Panc1 (cell line): ENCODE measurements around the gene ZNF844. TPM values are rescaled to one million over a fixed set of nuclear protein-coding genes. Genes with fewer than 3 reads are reported as not detected.
A peak's percentile ranks its signal among the peaks of the same experiment; 100 is the strongest.
"Not testable (repeated sequence)": the region's sequence is repeated elsewhere in the genome, so short reads cannot be mapped to it uniquely, and the experiment has no call there.

Source experiments
- ATAC-seq: fragments of 200-7000 bp; cut with Tn5 transposase; 2 replicates; pipeline ENCODE4 v1.9.1; 2020; ENCODE audit warnings: mild to moderate bottlenecking, moderate library complexity
- BruUV-seq: library from RNA; stranded (reverse); fragments of 400-500 nt; replicated peaks from 2 replicates; lab custom pipeline; 2021; lab: Mats Ljungman, UMichigan
- CTCF ChIA-PET: fragments of 300-600 bp; sonication (Branson Sonifier 250); formaldehyde crosslinking; loops from one replicate; lab custom pipeline; 2022; ENCODE audit warnings: antibody characterized with exemption; lab: Charles Lee
- POLR2A ChIA-PET: fragments of 300-600 bp; sonication (Branson Sonifier 250); formaldehyde crosslinking; loops from one replicate; lab custom pipeline; 2022; ENCODE audit warnings: antibody characterized with exemption; lab: Charles Lee
- DNase-seq: peaks from one replicate; pipeline ENCODE4 v3.0.0-alpha.2; 2010; ENCODE audit warnings: low read depth, low spot score
- H3K27ac ChIP-seq: 2 replicates; pipeline ENCODE4 v1.5.1; 2011; ENCODE audit warnings: mild to moderate bottlenecking, low read length, inconsistent platforms
- H3K27me3 ChIP-seq: fragments of 200-500 bp; sonication (Bioruptor generic); 2 replicates; pipeline ENCODE4 v1.6.0; 2014; ENCODE audit warnings: low read length, inconsistent platforms; ENCODE audit not compliant: control insufficient read depth, insufficient read depth
- H3K36me3 ChIP-seq: fragments of 200-500 bp; sonication (Bioruptor generic); 2 replicates; pipeline ENCODE4 v1.5.1; 2014; ENCODE audit warnings: inconsistent platforms, mild to moderate bottlenecking, low read length, moderate library complexity; ENCODE audit not compliant: control insufficient read depth, insufficient read depth
- H3K4me1 ChIP-seq: 2 replicates; pipeline ENCODE4 v1.5.1; 2011; ENCODE audit warnings: inconsistent platforms, mild to moderate bottlenecking, low read length, moderate library complexity; ENCODE audit not compliant: control insufficient read depth, insufficient read depth
- H3K4me3 ChIP-seq, 2 experiments: 2 replicates each; pipeline ENCODE4 v1.5.1; 2011 to 2012; ENCODE audit warnings: low read depth in 2 of 2, low read length in 2 of 2, mild to moderate bottlenecking in 2 of 2, inconsistent platforms in 1 of 2, moderate library complexity in 1 of 2
- H3K9me3 ChIP-seq: fragments of 200-500 bp; sonication (Bioruptor generic); 2 replicates; pipeline ENCODE4 v1.5.1; 2014; ENCODE audit warnings: low read depth, mild to moderate bottlenecking, inconsistent platforms, low read length, moderate library complexity; ENCODE audit not compliant: control insufficient read depth, insufficient read depth
- POLR2AphosphoS5 ChIP-seq: IDR thresholded peaks from 2 replicates; pipeline ENCODE4 v1.6.1; 2012; ENCODE audit warnings: mild to moderate bottlenecking, low read depth, low read length, moderate library complexity
- SIN3A ChIP-seq: IDR thresholded peaks from 2 replicates; pipeline ENCODE4 v1.6.1; 2012; ENCODE audit warnings: low read depth, mild to moderate bottlenecking, low read length, moderate library complexity, borderline replicate concordance; ENCODE audit not compliant: insufficient read depth
- TCF7L2 ChIP-seq: IDR thresholded peaks from 2 replicates; pipeline ENCODE4 v1.6.1; 2011; ENCODE audit warnings: mild to moderate bottlenecking, low read depth, low read length, inconsistent platforms
- in situ Hi-C: cut with HindIII; loops from 2 replicates; pipeline ENCODE4 v1.10.0; 2016; ENCODE audit warnings: low sequenced_read_pairs, low pct_unique_long_range_greater_than_20kb
- intact Hi-C: fragments of 100-400 bp; cut with micrococcal nuclease; formaldehyde crosslinking; loops from one replicate; pipeline ENCODE4 v1.10.0; 2022; ENCODE audit not compliant: unreplicated experiment
- total RNA-seq: library from RNA; stranded (reverse); gene quantifications from one replicate; pipeline ENCODE4 v1.2.1, GENCODE V29; 2021; ENCODE audit not compliant: unreplicated experiment
- TF ChIP-seq, protein P1 (sequence below), 2 experiments: IDR thresholded peaks; 2 replicates each; pipeline ENCODE4 v1.6.1; 2011 to 2012; ENCODE audit warnings: low read depth in 2 of 2, control low read depth in 1 of 2, low read length in 1 of 2, mild to moderate bottlenecking in 1 of 2, moderate library complexity in 1 of 2; ENCODE audit not compliant: insufficient read depth in 1 of 2
- TF ChIP-seq, protein P2 (sequence below): fragments of 450-650 bp; IDR thresholded peaks from 2 replicates; pipeline ENCODE4 v1.5.1; 2017; ENCODE audit warnings: mild to moderate bottlenecking

Gene ZNF844
- total RNA-seq, 1 experiment from 2014 or later = 8.6 TPM

DNA sequence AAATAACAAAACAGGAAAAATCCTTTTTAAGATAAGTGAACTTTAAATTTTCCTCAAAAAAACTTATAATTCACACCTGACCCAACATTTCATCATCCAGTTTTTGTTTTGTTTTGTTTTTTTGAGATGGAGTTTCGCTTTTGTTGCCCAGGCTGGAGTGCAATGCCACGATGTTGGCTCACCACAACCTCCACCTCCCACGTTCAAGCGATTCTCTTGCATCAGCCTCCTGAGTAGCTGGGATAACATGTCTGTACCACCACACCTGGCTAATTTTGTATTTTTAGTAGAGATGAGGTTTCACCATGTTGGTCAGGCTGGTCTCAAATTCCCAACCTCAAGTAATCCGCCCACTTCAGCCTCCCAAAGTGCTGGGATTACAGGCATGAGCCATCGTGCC is 18.8 kb downstream of the ZNF844 start:
- in situ Hi-C loops, H3K27ac ChIP-seq, BruUV-seq, H3K27me3 ChIP-seq, DNase-seq, H3K4me3 ChIP-seq, intact Hi-C loops, ATAC-seq, H3K9me3 ChIP-seq, H3K36me3 ChIP-seq, H3K4me1 ChIP-seq, CTCF ChIA-PET, POLR2A ChIA-PET: not testable (repeated sequence)

DNA sequence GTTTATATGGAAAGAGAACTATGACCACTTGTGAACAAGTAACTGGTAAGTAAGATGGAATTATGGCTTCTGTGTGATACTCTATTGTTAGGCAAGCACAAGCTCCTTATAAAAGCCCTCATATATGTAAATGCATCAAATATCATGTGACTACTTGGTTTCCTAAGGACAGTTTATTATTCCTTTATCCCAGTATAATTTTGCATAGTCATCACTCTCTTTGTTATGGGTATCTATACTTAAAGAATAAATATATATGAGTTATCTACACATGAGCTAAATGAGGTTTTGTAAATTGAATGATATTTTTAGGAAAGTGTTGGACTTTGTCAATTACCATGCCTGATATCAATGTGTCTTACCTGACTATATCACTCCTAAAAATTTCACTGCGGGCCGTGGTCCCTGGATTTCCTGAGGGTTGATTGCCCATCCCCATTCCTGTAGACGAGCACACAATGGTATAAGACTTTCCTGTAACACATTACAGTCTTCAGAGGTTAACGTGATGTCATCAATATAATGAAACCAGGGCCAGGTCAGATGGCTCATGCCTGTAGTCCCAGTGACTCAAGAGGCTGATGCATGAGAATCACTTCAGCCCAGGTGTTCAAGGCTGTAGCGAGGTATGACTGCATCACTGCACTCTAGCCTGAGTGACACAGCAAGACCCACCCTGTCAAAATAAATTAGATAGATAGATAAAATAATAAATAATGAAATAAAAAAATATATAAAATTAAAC is 20.7 kb downstream of the ZNF844 start:
- ATAC-seq = no peak
- H3K4me3 ChIP-seq = no peak overlapping the region
- CTCF ChIA-PET = no interaction called here
- peaks cover 3% of the 10 kb centered on the region; the same call in 1 of the 2 replicates for H3K9me3 ChIP-seq
- H3K27me3 ChIP-seq = no peaks in the 10 kb centered on the region
- no TSS peak for BruUV-seq
- in situ Hi-C loops (no loop called here), intact Hi-C loops (no loop called here)
- TF ChIP-seq POLR2AphosphoS5 (no peak), SIN3A (no peak), TCF7L2 (no peak)
- TF ChIP-seq, protein P1, sequence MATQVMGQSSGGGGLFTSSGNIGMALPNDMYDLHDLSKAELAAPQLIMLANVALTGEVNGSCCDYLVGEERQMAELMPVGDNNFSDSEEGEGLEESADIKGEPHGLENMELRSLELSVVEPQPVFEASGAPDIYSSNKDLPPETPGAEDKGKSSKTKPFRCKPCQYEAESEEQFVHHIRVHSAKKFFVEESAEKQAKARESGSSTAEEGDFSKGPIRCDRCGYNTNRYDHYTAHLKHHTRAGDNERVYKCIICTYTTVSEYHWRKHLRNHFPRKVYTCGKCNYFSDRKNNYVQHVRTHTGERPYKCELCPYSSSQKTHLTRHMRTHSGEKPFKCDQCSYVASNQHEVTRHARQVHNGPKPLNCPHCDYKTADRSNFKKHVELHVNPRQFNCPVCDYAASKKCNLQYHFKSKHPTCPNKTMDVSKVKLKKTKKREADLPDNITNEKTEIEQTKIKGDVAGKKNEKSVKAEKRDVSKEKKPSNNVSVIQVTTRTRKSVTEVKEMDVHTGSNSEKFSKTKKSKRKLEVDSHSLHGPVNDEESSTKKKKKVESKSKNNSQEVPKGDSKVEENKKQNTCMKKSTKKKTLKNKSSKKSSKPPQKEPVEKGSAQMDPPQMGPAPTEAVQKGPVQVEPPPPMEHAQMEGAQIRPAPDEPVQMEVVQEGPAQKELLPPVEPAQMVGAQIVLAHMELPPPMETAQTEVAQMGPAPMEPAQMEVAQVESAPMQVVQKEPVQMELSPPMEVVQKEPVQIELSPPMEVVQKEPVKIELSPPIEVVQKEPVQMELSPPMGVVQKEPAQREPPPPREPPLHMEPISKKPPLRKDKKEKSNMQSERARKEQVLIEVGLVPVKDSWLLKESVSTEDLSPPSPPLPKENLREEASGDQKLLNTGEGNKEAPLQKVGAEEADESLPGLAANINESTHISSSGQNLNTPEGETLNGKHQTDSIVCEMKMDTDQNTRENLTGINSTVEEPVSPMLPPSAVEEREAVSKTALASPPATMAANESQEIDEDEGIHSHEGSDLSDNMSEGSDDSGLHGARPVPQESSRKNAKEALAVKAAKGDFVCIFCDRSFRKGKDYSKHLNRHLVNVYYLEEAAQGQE (IDR thresholded peaks at IDR 0.05; ENCODE audit: insufficient read depth in 1 of 2, low read depth in 2 of 2, low read length in 1 of 2) = no peak
- TF ChIP-seq, protein P2, sequence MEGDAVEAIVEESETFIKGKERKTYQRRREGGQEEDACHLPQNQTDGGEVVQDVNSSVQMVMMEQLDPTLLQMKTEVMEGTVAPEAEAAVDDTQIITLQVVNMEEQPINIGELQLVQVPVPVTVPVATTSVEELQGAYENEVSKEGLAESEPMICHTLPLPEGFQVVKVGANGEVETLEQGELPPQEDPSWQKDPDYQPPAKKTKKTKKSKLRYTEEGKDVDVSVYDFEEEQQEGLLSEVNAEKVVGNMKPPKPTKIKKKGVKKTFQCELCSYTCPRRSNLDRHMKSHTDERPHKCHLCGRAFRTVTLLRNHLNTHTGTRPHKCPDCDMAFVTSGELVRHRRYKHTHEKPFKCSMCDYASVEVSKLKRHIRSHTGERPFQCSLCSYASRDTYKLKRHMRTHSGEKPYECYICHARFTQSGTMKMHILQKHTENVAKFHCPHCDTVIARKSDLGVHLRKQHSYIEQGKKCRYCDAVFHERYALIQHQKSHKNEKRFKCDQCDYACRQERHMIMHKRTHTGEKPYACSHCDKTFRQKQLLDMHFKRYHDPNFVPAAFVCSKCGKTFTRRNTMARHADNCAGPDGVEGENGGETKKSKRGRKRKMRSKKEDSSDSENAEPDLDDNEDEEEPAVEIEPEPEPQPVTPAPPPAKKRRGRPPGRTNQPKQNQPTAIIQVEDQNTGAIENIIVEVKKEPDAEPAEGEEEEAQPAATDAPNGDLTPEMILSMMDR = no peak
- POLR2A ChIA-PET = no interaction called here
- no peak for DNase-seq
- H3K36me3 ChIP-seq = no peaks in the 10 kb centered on the region
- H3K4me1 ChIP-seq = no peaks in the 10 kb centered on the region
- H3K27ac ChIP-seq = no peak overlapping the region

DNA sequence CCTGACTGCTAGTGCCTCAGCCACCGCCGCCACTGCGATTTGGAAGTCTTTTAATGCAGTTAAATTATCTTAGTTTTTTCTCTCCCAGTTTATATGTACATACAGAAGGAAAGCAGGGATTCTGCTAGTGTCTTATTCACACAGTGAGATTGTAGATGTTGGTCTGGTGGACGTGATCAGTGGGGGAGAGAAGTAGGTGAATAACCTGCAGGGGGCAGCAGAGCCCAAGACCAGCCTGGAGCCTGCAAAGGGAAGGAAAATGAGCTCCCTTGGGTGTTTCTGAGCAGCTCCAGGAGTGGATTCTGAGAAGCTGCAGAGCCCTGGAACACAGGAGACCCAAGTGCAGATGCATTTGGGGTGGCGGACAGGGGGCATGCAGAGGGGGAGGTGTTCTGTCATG is 26.3 kb downstream of the ZNF844 start:
- Histone ChIP-seq H3K36me3 (no peaks in the 10 kb centered on the region), H3K27me3 (no peaks in the 10 kb centered on the region), H3K4me3 (no peak overlapping the region), H3K27ac (no peak overlapping the region), H3K4me1 (no peaks in the 10 kb centered on the region), H3K9me3 (peaks cover 10% of the 10 kb centered on the region; the same call in 1 of the 2 replicates)
- in situ Hi-C loops = no loop called here
- DNase-seq (peak; percentile 10), ATAC-seq (peak; percentile 46; the same call in 1 of the 2 replicates)
- CTCF ChIA-PET = interaction anchor here (0.7 to 1.4 kb wide), 3 partner anchors 31 to 275 kb away, joined by 6 to 23 read pairs (median 20); partner anchors contain the start of genes ZNF20 and ZNF442
- intact Hi-C loops = loop anchor here (2.0 kb wide), 1 partner anchor 50 kb away; the partner anchor contains the start of gene ZNF20
- TF ChIP-seq SIN3A = no peak
- no peak for TF ChIP-seq TCF7L2
- TF ChIP-seq, protein P2 = peak; percentile 78
- TF ChIP-seq, protein P1 (IDR thresholded peaks at IDR 0.05; ENCODE audit: insufficient read depth in 1 of 2, low read depth in 2 of 2, low read length in 1 of 2) = no peak
- BruUV-seq = no TSS peak
- POLR2A ChIA-PET = interaction anchor here (0.6 kb wide), 1 partner anchor 393 kb away, joined by 14 read pairs; no protein-coding TSS in a partner anchor
